Neural progenitor cell (in vitro differentiated cells): ENCODE measurements around the gene HMX3. TPM values are rescaled to one million over a fixed set of nuclear protein-coding genes. Genes with fewer than 3 reads are reported as not detected.
A peak's percentile ranks its signal among the peaks of the same experiment; 100 is the strongest.

Experiments
- DNase-seq: peaks from one replicate; pipeline ENCODE4 v3.0.0-alpha.2; 2016; ENCODE audit warnings: low spot score
- H2AFZ ChIP-seq: fragments of 200-600 bp; sonication (generic); replicated peaks from 2 replicates; pipeline ENCODE4 v1.6.1; 2016; ENCODE audit warnings: antibody characterized with exemption
- H3F3A ChIP-seq: fragments of 200-600 bp; sonication (generic); 2 replicates; pipeline ENCODE4 v1.6.1; 2016; ENCODE audit warnings: antibody characterized with exemption, low read depth
- H3K27ac ChIP-seq: fragments of 200-600 bp; sonication (generic); 2 replicates; pipeline ENCODE4 v1.5.1; 2016; ENCODE audit warnings: mild to moderate bottlenecking
- H3K27me3 ChIP-seq: fragments of 200-600 bp; sonication (generic); 2 replicates; pipeline ENCODE4 v1.6.1; 2016; ENCODE audit warnings: mild to moderate bottlenecking, moderate library complexity
- H3K36me3 ChIP-seq: fragments of 200-600 bp; sonication (generic); 2 replicates; pipeline ENCODE4 v1.5.1; 2016
- H3K4me1 ChIP-seq: fragments of 200-600 bp; sonication (generic); 2 replicates; pipeline ENCODE4 v1.6.1; 2016; ENCODE audit warnings: mixed run types
- H3K4me2 ChIP-seq: fragments of 200-600 bp; sonication (generic); 2 replicates; pipeline ENCODE4 v1.6.1; 2016
- H3K4me3 ChIP-seq: fragments of 200-600 bp; sonication (generic); 2 replicates; pipeline ENCODE4 v1.5.1; 2016
- H3K79me2 ChIP-seq: fragments of 200-600 bp; sonication (generic); 2 replicates; pipeline ENCODE4 v1.6.1; 2016; ENCODE audit warnings: low read depth
- H3K9ac ChIP-seq: fragments of 200-600 bp; sonication (generic); 2 replicates; pipeline ENCODE4 v1.6.1; 2016
- H3K9me3 ChIP-seq: fragments of 200-600 bp; sonication (generic); 2 replicates; pipeline ENCODE4 v1.5.1; 2016; ENCODE audit warnings: low read depth
- H4K20me1 ChIP-seq: fragments of 200-600 bp; sonication (generic); 2 replicates; pipeline ENCODE4 v1.6.1; 2016; ENCODE audit warnings: low read depth
- H3K27ac Mint-ChIP-seq: 3 replicates; pipeline ENCODE4 v1.8.0; 2021; ENCODE audit warnings: mixed read lengths
- H3K27me3 Mint-ChIP-seq: 2 replicates; pipeline ENCODE4 v1.8.0; 2022; ENCODE audit warnings: low read depth, mild to moderate bottlenecking, inconsistent platforms, moderate library complexity, mixed read lengths; ENCODE audit not compliant: insufficient read depth
- H3K36me3 Mint-ChIP-seq: 3 replicates; pipeline ENCODE4 v1.8.0; 2021; ENCODE audit warnings: mixed read lengths
- H3K4me1 Mint-ChIP-seq: 3 replicates; pipeline ENCODE4 v1.8.0; 2021; ENCODE audit warnings: mixed read lengths
- H3K4me3 Mint-ChIP-seq: 3 replicates; pipeline ENCODE4 v1.8.0; 2021; ENCODE audit warnings: mild to moderate bottlenecking, moderate library complexity, mixed read lengths
- H3K9me3 Mint-ChIP-seq: 3 replicates; pipeline ENCODE4 v1.8.0; 2020; ENCODE audit warnings: mixed read lengths
- EZH2 ChIP-seq: fragments of 200-600 bp; sonication (generic); IDR thresholded peaks from 2 replicates; pipeline ENCODE4 v1.6.1; 2017; ENCODE audit warnings: antibody characterized with exemption, mild to moderate bottlenecking, moderate library complexity
- EZH2phosphoT487 ChIP-seq: fragments of 200-600 bp; sonication (generic); IDR thresholded peaks from 2 replicates; pipeline ENCODE4 v1.6.1; 2017; ENCODE audit warnings: antibody characterized with exemption
- total RNA-seq: library from RNA; depleted of rRNA; stranded (reverse); fragments of >200 nt; gene quantifications from 2 replicates; pipeline ENCODE4 v1.2.3, GENCODE V29; 2015; ENCODE audit warnings: low replicate concordance
- TF ChIP-seq, protein P1 (sequence below): fragments of 200-600 bp; sonication (generic); IDR thresholded peaks from 2 replicates; pipeline ENCODE4 v1.5.1; 2017; ENCODE audit warnings: antibody characterized with exemption, mild to moderate bottlenecking

HMX3 gene
- total RNA-seq, 1 donor from 2014 or later, result not detected

DNA sequence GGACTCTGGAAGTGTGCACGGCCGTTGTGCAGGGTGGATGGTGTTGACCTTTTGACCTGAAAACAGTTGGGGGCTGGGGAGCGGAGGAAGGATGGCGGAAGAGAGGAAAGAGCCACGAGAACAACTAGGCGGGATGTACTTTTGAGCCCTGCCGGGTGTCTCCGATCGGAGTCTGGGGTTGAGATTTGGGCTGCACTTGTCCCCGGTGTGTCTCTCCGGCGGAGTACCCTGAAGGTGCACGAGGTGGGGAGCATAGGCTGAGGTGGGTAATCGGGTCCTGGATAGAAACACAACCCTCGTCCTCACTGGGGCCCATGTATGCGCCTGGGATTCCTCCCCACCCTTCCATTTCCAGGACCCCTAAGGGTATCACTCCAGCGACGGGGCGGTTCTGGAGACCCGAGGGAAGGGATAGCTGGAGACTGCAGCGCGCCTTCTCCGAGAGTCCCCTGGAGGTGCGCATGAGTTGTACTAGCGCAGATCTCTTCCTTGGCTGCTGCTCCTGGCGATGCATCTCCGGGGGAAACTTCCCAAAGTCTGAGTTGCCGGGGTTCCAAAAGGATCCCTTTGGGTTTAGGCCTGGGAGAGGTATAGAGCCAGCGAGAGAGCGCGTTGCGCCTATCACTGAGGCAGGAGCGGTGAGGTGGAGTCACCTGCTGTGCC lies 7.5 kb downstream of the HMX3 start:
- Mint-ChIP-seq H3K4me1 (peaks cover 34% of the 10 kb centered on the region), H3K36me3 (no peaks in the 10 kb centered on the region), H3K27me3 (peaks cover 90% of the 10 kb centered on the region), H3K27ac (no peak overlapping the region), H3K9me3 (peaks cover 2% of the 10 kb centered on the region), H3K4me3 (peak overlapping the region; percentile 63)
- H3K4me3 ChIP-seq, result peak overlapping the region; percentile 25
- H3K36me3 ChIP-seq, result no peaks in the 10 kb centered on the region
- no peak overlapping the region for H3K27ac ChIP-seq
- peak overlapping the region; percentile 71 for H3K4me2 ChIP-seq
- H3K4me1 ChIP-seq, result peaks cover 34% of the 10 kb centered on the region
- no peak overlapping the region for H2AFZ ChIP-seq
- H3F3A ChIP-seq, result peaks cover 63% of the 10 kb centered on the region
- DNase-seq, result peak; percentile 64
- TF ChIP-seq EZH2phosphoT487 (peak; percentile 59), EZH2 (peak; percentile 74)
- TF ChIP-seq, protein P1, sequence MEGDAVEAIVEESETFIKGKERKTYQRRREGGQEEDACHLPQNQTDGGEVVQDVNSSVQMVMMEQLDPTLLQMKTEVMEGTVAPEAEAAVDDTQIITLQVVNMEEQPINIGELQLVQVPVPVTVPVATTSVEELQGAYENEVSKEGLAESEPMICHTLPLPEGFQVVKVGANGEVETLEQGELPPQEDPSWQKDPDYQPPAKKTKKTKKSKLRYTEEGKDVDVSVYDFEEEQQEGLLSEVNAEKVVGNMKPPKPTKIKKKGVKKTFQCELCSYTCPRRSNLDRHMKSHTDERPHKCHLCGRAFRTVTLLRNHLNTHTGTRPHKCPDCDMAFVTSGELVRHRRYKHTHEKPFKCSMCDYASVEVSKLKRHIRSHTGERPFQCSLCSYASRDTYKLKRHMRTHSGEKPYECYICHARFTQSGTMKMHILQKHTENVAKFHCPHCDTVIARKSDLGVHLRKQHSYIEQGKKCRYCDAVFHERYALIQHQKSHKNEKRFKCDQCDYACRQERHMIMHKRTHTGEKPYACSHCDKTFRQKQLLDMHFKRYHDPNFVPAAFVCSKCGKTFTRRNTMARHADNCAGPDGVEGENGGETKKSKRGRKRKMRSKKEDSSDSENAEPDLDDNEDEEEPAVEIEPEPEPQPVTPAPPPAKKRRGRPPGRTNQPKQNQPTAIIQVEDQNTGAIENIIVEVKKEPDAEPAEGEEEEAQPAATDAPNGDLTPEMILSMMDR, result no peak
- H3K9me3 ChIP-seq, result no peaks in the 10 kb centered on the region
- H3K9ac ChIP-seq, result no peak overlapping the region
- H3K27me3 ChIP-seq, result peaks cover 100% of the 10 kb centered on the region
- peaks cover 99% of the 10 kb centered on the region for H4K20me1 ChIP-seq
- no peaks in the 10 kb centered on the region for H3K79me2 ChIP-seq

GRCh38 chr10:123143825-123144168 lies 8.0 kb downstream of the HMX3 start:
- DNase-seq, result no peak
- no peak overlapping the region for H2AFZ ChIP-seq
- no peaks in the 10 kb centered on the region for H3K36me3 ChIP-seq
- Mint-ChIP-seq H3K9me3 (peaks cover 2% of the 10 kb centered on the region), H3K4me1 (peaks cover 33% of the 10 kb centered on the region), H3K4me3 (no peak overlapping the region), H3K27ac (no peak overlapping the region), H3K27me3 (peaks cover 87% of the 10 kb centered on the region), H3K36me3 (no peaks in the 10 kb centered on the region)
- H3K27ac ChIP-seq, result no peak overlapping the region
- H3K4me3 ChIP-seq, result no peak overlapping the region
- peaks cover 99% of the 10 kb centered on the region for H4K20me1 ChIP-seq
- H3K9ac ChIP-seq, result no peak overlapping the region
- H3F3A ChIP-seq, result peaks cover 58% of the 10 kb centered on the region
- peaks cover 100% of the 10 kb centered on the region for H3K27me3 ChIP-seq
- TF ChIP-seq, protein P1, result no peak
- TF ChIP-seq EZH2, result peak; percentile 59
- H3K4me1 ChIP-seq, result peaks cover 34% of the 10 kb centered on the region
- no peak overlapping the region for H3K4me2 ChIP-seq
- no peaks in the 10 kb centered on the region for H3K79me2 ChIP-seq
- no peaks in the 10 kb centered on the region for H3K9me3 ChIP-seq

DNA sequence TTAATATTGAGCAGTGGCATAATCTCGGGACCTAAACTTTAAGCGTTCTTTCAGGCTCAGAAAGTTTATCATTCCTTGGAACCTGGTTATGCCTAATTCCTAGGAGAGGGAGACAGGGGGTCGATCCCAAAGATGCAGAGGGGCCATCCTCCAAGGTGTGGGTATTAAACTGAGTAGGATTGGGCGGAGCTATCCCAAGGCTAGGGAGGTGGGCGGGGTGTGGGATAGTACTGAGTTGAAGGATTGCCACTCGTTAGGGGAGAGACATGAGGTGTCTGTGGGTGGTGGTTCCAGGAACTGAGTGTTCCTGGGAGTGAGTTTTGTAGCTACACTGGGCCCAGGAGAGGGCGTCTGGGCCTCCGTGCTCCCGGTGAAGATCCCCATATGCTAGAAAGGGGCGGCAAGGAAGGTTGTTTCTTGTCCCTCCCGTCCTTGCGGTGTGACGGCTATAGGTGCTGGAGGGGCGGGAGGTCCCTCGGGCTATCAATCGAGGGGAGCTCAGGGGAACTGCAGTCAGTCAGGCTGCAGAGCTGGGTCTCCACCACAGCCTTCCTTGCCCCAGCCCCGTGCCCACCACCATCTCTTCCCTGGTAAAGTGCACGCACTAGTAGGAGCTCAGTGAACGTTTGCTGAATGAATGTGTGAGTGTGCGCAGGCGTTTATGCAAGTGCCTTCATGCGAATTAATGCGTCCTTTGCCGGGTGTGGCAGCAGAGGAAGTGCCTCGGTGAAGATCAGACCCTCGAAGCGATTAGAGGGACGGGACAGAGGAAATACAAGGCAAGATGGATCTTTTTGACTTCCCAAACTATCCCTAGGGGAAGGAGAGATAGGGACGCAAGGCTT lies 9.1 kb downstream of the HMX3 start:
- TF ChIP-seq, protein P1, result peak; percentile 19
- TF ChIP-seq EZH2phosphoT487 (peak; percentile 80), EZH2 (peak; percentile 51)
- H3K27ac ChIP-seq, result no peak overlapping the region
- peaks cover 47% of the 10 kb centered on the region for H3F3A ChIP-seq
- Mint-ChIP-seq H3K4me1 (peaks cover 30% of the 10 kb centered on the region), H3K36me3 (no peaks in the 10 kb centered on the region), H3K4me3 (no peak overlapping the region), H3K27me3 (peaks cover 86% of the 10 kb centered on the region), H3K27ac (no peak overlapping the region), H3K9me3 (peaks cover 2% of the 10 kb centered on the region)
- H3K36me3 ChIP-seq, result no peaks in the 10 kb centered on the region
- DNase-seq, result peak; percentile 55
- H3K9ac ChIP-seq, result no peak overlapping the region
- H4K20me1 ChIP-seq, result peaks cover 94% of the 10 kb centered on the region
- H3K79me2 ChIP-seq, result no peaks in the 10 kb centered on the region
- no peak overlapping the region for H3K4me2 ChIP-seq
- no peak overlapping the region for H2AFZ ChIP-seq
- peaks cover 35% of the 10 kb centered on the region for H3K4me1 ChIP-seq
- H3K27me3 ChIP-seq, result peaks cover 100% of the 10 kb centered on the region
- no peaks in the 10 kb centered on the region for H3K9me3 ChIP-seq
- no peak overlapping the region for H3K4me3 ChIP-seq
